ENCODE measurements around the gene MBNL2.

- TF ChIP-seq EZH2phosphoT487 (IDR thresholded peaks at IDR 0.05; ENCODE audit: borderline replicate concordance, low read depth, low read length) (no peak), CTCF (conservative IDR thresholded peaks at IDR 0.05; ENCODE audit: low read length) (no peak)
These were observed 158.6 kb downstream of the MBNL2 start for GRCh38 chr13:97380696-97381095.

All from OCI-LY7 (cell line).